Neutrophil (primary cell): Measurements from ENCODE around the gene CHST11.
A peak's percentile ranks its signal among the peaks of the same experiment; 100 is the strongest.

Source experiments
- H3K27ac ChIP-seq: fragments of 200-600 bp; sonication (generic); 2 replicates; pipeline ENCODE4 v1.5.1; 2016; ENCODE audit warnings: mild to moderate bottlenecking, moderate library complexity
- H3K27me3 ChIP-seq: fragments of 200-600 bp; sonication (generic); 2 replicates; pipeline ENCODE4 v1.6.0; 2016; ENCODE audit warnings: mild to moderate bottlenecking
- H3K36me3 ChIP-seq: fragments of 200-600 bp; sonication (generic); 2 replicates; pipeline ENCODE4 v1.5.1; 2017
- H3K4me1 ChIP-seq, 2 experiments: fragments of 200-600 bp in 1 of 2; sonication (generic) in 1 of 2; 1 replicate in 1 of 2; 2 replicates in 1 of 2; pipeline versions ENCODE4 v1.5.1 to v1.6.1; 2013 to 2016; ENCODE audit warnings: low read depth in 1 of 2, low read length in 1 of 2, mild to moderate bottlenecking in 1 of 2, moderate library complexity in 1 of 2; ENCODE audit not compliant: control insufficient read depth in 1 of 2, insufficient read depth in 1 of 2
- H3K4me3 ChIP-seq, 2 experiments: fragments of 200-600 bp in 1 of 2; sonication (generic) in 1 of 2; 1 replicate in 1 of 2; 2 replicates in 1 of 2; pipeline ENCODE4 v1.5.1; 2013 to 2016; ENCODE audit warnings: low read depth in 1 of 2, low read length in 1 of 2, mild to moderate bottlenecking in 1 of 2, moderate library complexity in 1 of 2
- H3K9me3 ChIP-seq: fragments of 200-600 bp; sonication (generic); 2 replicates; pipeline ENCODE4 v1.5.1; 2016
- CTCF ChIP-seq: fragments of 200-600 bp; sonication (generic); IDR thresholded peaks from 2 replicates; pipeline ENCODE4 v1.5.1; 2016; ENCODE audit warnings: antibody characterized with exemption

CHST11 gene

GRCh38 chr12:104631867-104632266, 175.1 kb downstream of the CHST11 start:
- TF ChIP-seq CTCF = no peak
- Histone ChIP-seq H3K4me3 (no peak overlapping the region), H3K27me3 (no peaks in the 10 kb centered on the region), H3K4me1 (peaks cover 11 to 13% of the 10 kb centered on the region in 2 experiments), H3K27ac (no peak overlapping the region), H3K36me3 (no peaks in the 10 kb centered on the region), H3K9me3 (no peaks in the 10 kb centered on the region)

GRCh38 chr12:104632724-104633201, 176.0 kb downstream of the CHST11 start:
- Histone ChIP-seq H3K9me3 (no peaks in the 10 kb centered on the region), H3K27ac (peak overlapping the region; percentile 5), H3K27me3 (no peaks in the 10 kb centered on the region), H3K4me1 (peaks cover 16 to 22% of the 10 kb centered on the region in 2 experiments), H3K36me3 (no peaks in the 10 kb centered on the region), H3K4me3 (no peak overlapping the region)
- no peak for TF ChIP-seq CTCF

- TF ChIP-seq CTCF = no peak
- Histone ChIP-seq H3K27ac (no peak overlapping the region), H3K4me3 (no peak overlapping the region), H3K36me3 (no peaks in the 10 kb centered on the region), H3K4me1 (peaks cover 29 to 34% of the 10 kb centered on the region in 2 experiments), H3K9me3 (no peaks in the 10 kb centered on the region), H3K27me3 (no peaks in the 10 kb centered on the region)
Measured at GRCh38 chr12:104634044-104634443, 177.3 kb downstream of the CHST11 start.

- Histone ChIP-seq H3K9me3 (no peaks in the 10 kb centered on the region), H3K27ac (peak overlapping the region; percentile 100), H3K36me3 (no peaks in the 10 kb centered on the region), H3K4me3 (no peak overlapping the region), H3K27me3 (no peaks in the 10 kb centered on the region), H3K4me1 (peaks cover 34 to 39% of the 10 kb centered on the region in 2 experiments)
- TF ChIP-seq CTCF = no peak
Measured at GRCh38 chr12:104634852-104635251, 178.1 kb downstream of the CHST11 start.

GRCh38 chr12:104635607-104636343, 179.0 kb downstream of the CHST11 start:
- no peaks in the 10 kb centered on the region for H3K9me3 ChIP-seq
- no peak overlapping the region for H3K4me3 ChIP-seq
- H3K4me1 ChIP-seq = peaks cover 27 to 37% of the 10 kb centered on the region in 2 experiments
- no peak for TF ChIP-seq CTCF
- peak overlapping the region; percentile 100 for H3K27ac ChIP-seq
- no peaks in the 10 kb centered on the region for H3K27me3 ChIP-seq
- no peaks in the 10 kb centered on the region for H3K36me3 ChIP-seq
